KMS-11 (cell line): ENCODE results near the gene CRB2.

Experiments
- H2AFZ ChIP-seq: fragments of 200-600 bp; sonication (generic); 2 replicates; pipeline ENCODE4 v1.6.1; 2016; ENCODE audit warnings: antibody characterized with exemption, mixed run types, low read depth
- H3K27ac ChIP-seq: fragments of 200-600 bp; sonication (generic); 2 replicates; pipeline ENCODE4 v1.6.1; 2016; ENCODE audit warnings: mild to moderate bottlenecking, mixed run types
- H3K27me3 ChIP-seq: fragments of 200-600 bp; sonication (generic); 2 replicates; pipeline ENCODE4 v1.6.1; 2017; ENCODE audit warnings: mild to moderate bottlenecking, low read depth, mixed run types, moderate library complexity; ENCODE audit not compliant: insufficient read depth
- H3K36me3 ChIP-seq: fragments of 200-600 bp; sonication (generic); 2 replicates; pipeline ENCODE4 v1.6.1; 2017; ENCODE audit warnings: mild to moderate bottlenecking, mixed run types; ENCODE audit not compliant: insufficient read depth
- H3K4me1 ChIP-seq: fragments of 200-600 bp; sonication (generic); 2 replicates; pipeline ENCODE4 v1.6.1; 2016; ENCODE audit warnings: mild to moderate bottlenecking, low read depth, mixed run types; ENCODE audit not compliant: poor library complexity, severe bottlenecking
- H3K4me2 ChIP-seq: fragments of 200-600 bp; sonication (generic); 2 replicates; pipeline ENCODE4 v1.7.0; 2016; ENCODE audit warnings: mild to moderate bottlenecking, mixed run types
- H3K4me3 ChIP-seq: fragments of 200-600 bp; sonication (generic); IDR thresholded peaks from 2 replicates; pipeline ENCODE4 v1.6.1; 2017; ENCODE audit warnings: low read depth, low read length, mixed read lengths; ENCODE audit not compliant: insufficient read depth
- H3K79me2 ChIP-seq: fragments of 200-600 bp; sonication (generic); 2 replicates; pipeline ENCODE4 v1.6.1; 2016; ENCODE audit warnings: low read depth, mixed run types; ENCODE audit not compliant: insufficient read depth
- H3K9ac ChIP-seq: fragments of 200-600 bp; sonication (generic); 2 replicates; pipeline ENCODE4 v1.6.1; 2016; ENCODE audit warnings: mild to moderate bottlenecking, mixed run types
- H4K20me1 ChIP-seq: fragments of 200-600 bp; sonication (generic); 2 replicates; pipeline ENCODE4 v1.6.1; 2016; ENCODE audit warnings: mild to moderate bottlenecking, mixed run types; ENCODE audit not compliant: insufficient read depth
- TF ChIP-seq, protein P1 (sequence below): fragments of 200-600 bp; sonication (generic); conservative IDR thresholded peaks from 2 replicates; pipeline ENCODE4 v1.6.1; 2017; ENCODE audit warnings: low read depth, mild to moderate bottlenecking, antibody characterized with exemption, low read length, moderate library complexity, mixed read lengths

Gene CRB2

DNA sequence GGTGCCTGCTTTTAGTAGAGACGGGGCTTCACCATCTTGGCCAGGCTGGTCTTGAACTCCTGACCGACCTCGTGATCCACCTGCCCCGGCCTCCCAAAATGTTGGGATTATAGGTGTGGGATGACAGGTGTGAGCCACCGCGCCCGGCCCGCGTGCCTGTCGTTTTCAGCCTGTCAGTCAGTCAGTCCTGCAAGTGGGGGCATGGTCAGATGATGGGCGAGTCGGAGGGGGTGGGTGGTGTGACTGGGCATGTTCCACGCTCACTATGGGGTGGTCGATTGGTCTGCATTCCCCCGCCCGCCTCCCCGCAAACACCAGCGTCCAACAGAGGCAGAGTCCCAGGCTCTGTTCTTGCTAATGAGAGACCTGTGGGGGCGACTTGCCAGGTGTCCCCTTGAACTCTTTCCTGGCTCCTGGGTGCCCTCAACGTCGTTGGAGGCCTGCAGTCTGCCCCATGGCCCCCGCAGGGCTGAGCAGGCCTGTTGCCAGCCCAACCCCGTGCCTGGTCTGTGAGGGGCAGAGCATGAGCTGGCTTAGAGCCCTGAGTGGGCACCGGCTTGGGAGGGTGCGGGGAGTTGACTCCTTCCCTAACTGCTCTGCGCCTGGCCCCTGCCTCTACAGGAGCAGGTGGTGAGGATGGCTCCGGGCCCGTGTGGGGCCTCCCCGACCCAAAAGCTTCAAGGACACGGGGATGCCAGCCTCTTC is 23.1 kb downstream of the CRB2 start:
- no peak overlapping the region for H2AFZ ChIP-seq
- no peaks in the 10 kb centered on the region for H3K36me3 ChIP-seq
- peaks cover 6% of the 10 kb centered on the region; the same call in 1 of the 2 replicates for H3K27me3 ChIP-seq
- H3K4me1 ChIP-seq, result no peaks in the 10 kb centered on the region
- H3K4me2 ChIP-seq, result no peak overlapping the region
- H3K4me3 ChIP-seq, result no peak overlapping the region
- no peaks in the 10 kb centered on the region for H4K20me1 ChIP-seq
- no peak overlapping the region for H3K27ac ChIP-seq
- no peaks in the 10 kb centered on the region for H3K79me2 ChIP-seq
- H3K9ac ChIP-seq, result no peak overlapping the region
- TF ChIP-seq, protein P1, sequence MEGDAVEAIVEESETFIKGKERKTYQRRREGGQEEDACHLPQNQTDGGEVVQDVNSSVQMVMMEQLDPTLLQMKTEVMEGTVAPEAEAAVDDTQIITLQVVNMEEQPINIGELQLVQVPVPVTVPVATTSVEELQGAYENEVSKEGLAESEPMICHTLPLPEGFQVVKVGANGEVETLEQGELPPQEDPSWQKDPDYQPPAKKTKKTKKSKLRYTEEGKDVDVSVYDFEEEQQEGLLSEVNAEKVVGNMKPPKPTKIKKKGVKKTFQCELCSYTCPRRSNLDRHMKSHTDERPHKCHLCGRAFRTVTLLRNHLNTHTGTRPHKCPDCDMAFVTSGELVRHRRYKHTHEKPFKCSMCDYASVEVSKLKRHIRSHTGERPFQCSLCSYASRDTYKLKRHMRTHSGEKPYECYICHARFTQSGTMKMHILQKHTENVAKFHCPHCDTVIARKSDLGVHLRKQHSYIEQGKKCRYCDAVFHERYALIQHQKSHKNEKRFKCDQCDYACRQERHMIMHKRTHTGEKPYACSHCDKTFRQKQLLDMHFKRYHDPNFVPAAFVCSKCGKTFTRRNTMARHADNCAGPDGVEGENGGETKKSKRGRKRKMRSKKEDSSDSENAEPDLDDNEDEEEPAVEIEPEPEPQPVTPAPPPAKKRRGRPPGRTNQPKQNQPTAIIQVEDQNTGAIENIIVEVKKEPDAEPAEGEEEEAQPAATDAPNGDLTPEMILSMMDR, result no peak

DNA sequence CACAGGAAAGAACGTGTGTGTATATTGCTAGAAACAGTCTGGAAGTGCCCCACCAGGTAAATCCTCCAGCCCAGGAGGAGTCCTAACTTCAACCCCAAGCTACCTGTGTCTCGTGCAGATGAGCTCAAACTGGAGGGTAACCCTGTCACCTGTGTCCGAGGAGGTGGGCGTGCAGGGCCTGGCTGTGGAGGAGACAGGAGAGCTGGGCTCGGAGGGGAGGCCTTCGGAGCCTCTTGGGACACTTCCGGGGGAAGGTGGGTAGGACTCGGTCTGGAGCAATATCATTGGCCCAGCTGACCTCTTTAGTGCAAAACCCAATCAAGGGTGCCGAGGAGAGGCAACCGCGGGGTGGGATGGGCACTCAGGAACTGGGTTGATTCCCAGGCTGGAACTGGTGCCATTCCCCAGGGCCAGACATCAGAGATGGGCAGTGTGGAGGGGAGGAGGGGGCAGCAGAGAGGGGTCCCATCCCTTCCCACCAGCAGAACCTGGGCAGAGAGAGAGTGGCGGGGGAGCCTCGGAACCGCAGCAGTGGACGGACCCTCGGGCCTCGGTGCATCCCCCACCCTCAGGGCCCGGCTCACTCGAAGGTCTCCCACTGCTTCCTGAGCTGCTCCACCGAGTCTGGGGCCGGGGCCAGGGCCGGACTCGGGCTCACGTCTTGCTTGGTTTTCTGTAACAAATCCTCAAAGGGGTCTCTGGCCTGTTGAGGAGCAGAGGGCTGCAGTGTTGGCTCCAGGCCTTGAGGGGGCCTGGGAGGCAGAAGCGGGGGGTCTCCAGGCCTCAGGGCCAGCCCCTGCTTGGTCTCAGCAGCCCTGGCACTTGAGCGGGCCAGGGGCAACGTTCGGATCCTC is 25.1 kb downstream of the CRB2 start:
- Histone ChIP-seq H3K36me3 (no peaks in the 10 kb centered on the region), H3K27me3 (no peaks in the 10 kb centered on the region; the same call in 1 of the 2 replicates), H4K20me1 (no peaks in the 10 kb centered on the region), H3K9ac (no peak overlapping the region), H3K79me2 (no peaks in the 10 kb centered on the region), H3K4me1 (no peaks in the 10 kb centered on the region), H2AFZ (no peak overlapping the region), H3K4me2 (no peak overlapping the region), H3K4me3 (no peak overlapping the region), H3K27ac (no peak overlapping the region)
- TF ChIP-seq, protein P1, result no peak

DNA sequence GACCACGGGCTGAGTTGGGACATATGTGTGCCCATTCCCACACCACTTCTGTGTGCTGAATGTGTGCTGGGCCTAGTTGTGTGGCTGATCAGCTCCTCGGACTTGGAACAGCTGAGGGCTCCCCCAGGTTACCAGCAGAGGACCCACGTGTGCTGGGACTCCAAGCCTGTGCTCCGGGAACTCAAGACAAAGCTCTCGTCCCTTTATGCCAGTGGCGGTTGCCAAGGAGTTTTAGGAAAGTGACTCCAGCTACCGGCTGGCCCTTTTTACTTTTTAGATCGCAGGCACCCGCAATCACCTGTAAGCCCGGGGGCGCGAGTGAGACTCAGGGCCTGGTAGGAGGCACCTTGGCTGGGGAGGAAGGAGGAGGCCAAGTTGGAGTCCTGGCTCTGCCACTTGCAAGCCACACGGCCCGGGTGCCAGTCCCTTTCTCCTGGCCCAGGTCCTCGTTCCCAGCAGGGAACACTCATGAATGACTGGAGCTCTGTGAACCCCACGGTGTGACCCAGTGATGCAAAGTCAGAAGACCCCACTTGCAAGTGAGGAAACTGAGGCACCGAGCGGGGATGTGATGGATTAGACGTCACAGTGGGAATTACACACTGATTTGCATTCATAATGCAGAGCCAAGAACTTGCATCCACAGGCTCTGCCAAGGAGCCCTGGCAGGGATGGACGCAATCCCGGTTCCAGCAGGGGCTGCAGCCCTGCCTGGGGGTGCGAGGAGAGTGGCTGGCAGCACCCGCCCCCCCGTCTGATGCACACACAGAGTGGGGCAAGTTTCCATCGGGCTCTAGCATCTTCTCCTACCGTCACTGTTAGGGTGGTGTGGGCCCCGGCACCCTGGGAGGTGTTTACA is 26.9 kb downstream of the CRB2 start:
- Histone ChIP-seq H3K4me2 (no peak overlapping the region), H3K4me3 (no peak overlapping the region), H3K4me1 (no peaks in the 10 kb centered on the region), H3K27ac (no peak overlapping the region), H3K36me3 (no peaks in the 10 kb centered on the region), H4K20me1 (no peaks in the 10 kb centered on the region), H2AFZ (no peak overlapping the region), H3K9ac (no peak overlapping the region), H3K27me3 (no peaks in the 10 kb centered on the region), H3K79me2 (no peaks in the 10 kb centered on the region)
- TF ChIP-seq, protein P1, result no peak

DNA sequence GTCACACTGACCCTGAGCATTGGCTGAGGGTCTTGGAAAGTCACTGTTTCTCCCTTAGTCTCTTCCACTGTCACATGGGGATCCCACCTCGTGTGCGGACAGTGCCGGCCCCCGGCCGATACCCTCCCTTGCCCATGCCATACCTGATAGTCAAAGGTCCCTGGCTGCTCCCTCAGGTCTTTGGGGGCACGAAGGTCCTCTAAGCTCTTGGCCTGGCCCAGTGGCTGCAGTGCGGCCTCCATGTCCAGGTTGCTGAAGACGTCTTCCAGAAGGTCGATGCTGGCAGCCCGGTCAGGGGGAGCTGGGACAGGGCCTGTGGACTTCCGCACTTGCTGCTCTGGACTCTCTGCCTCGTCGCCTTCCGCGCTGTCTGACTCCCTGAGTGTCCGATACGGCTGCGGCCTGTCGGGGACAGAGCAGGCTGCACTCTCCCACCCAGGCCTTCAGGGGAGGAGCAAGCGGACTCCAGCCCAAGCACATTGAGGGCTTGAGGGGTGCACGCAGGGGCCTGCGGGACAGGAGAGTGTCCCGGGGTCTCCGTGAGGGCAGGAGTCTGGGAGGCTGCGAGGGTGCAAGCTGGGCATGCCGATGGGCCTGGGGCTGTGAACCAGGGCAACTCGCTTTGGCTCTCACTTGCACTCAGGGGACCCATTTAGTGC is 27.6 kb downstream of the CRB2 start:
- no peaks in the 10 kb centered on the region for H3K79me2 ChIP-seq
- TF ChIP-seq, protein P1, result no peak
- H3K27me3 ChIP-seq, result no peaks in the 10 kb centered on the region
- H3K4me1 ChIP-seq, result no peaks in the 10 kb centered on the region
- no peak overlapping the region for H3K9ac ChIP-seq
- H3K27ac ChIP-seq, result no peak overlapping the region
- H2AFZ ChIP-seq, result no peak overlapping the region
- no peaks in the 10 kb centered on the region for H3K36me3 ChIP-seq
- no peak overlapping the region for H3K4me2 ChIP-seq
- H4K20me1 ChIP-seq, result no peaks in the 10 kb centered on the region
- no peak overlapping the region for H3K4me3 ChIP-seq
